DND-41 (cell line): ENCODE measurements around the gene ASIC2.
"Not testable (repeated sequence)": the region's sequence is repeated elsewhere in the genome, so short reads cannot be mapped to it uniquely, and the experiment has no call there.

ENCODE experiments used
- ATAC-seq: fragments of 200-7000 bp; cut with Tn5 transposase; 3 replicates; pipeline ENCODE4 v1.9.1; 2021; ENCODE audit warnings: low read depth; ENCODE audit not compliant: insufficient read depth
- DNase-seq: peaks from one replicate; pipeline ENCODE4 v3.0.0-alpha.2; 2020
- H2AFZ ChIP-seq: 2 replicates; pipeline ENCODE4 v1.6.0; 2012; ENCODE audit warnings: low read depth, low read length
- H3K27ac ChIP-seq: 2 replicates; pipeline ENCODE4 v1.5.1; 2012; ENCODE audit warnings: low read length, inconsistent platforms
- H3K27me3 ChIP-seq: fragments of 200-600 bp; sonication (generic); 2 replicates; pipeline ENCODE4 v1.6.0; 2012; ENCODE audit warnings: low read length, mild to moderate bottlenecking, inconsistent platforms; ENCODE audit not compliant: insufficient read depth, poor library complexity
- H3K36me3 ChIP-seq: 2 replicates; pipeline ENCODE4 v1.5.1; 2012; ENCODE audit warnings: low read length, inconsistent platforms; ENCODE audit not compliant: insufficient read depth
- H3K4me1 ChIP-seq: 2 replicates; pipeline ENCODE4 v1.5.1; 2012; ENCODE audit warnings: mild to moderate bottlenecking, low read length; ENCODE audit not compliant: insufficient read depth
- H3K4me2 ChIP-seq: 2 replicates; pipeline ENCODE4 v1.6.0; 2012; ENCODE audit warnings: mild to moderate bottlenecking, moderate library complexity, low read length, inconsistent platforms; ENCODE audit not compliant: insufficient read depth
- H3K4me3 ChIP-seq, 2 experiments: fragments of 200-600 bp in 1 of 2; shearing (Covaris generic) in 1 of 2; 2 replicates each; pipeline ENCODE4 v1.5.1; 2012 to 2016; ENCODE audit warnings: inconsistent platforms in 2 of 2, low read length in 2 of 2, mild to moderate bottlenecking in 2 of 2, low read depth in 1 of 2, moderate library complexity in 1 of 2
- H3K79me2 ChIP-seq: 2 replicates; pipeline ENCODE4 v1.6.0; 2012; ENCODE audit warnings: low read length, inconsistent platforms; ENCODE audit not compliant: insufficient read depth
- H3K9ac ChIP-seq: 2 replicates; pipeline ENCODE4 v1.6.0; 2012; ENCODE audit warnings: low read depth, mild to moderate bottlenecking, inconsistent platforms, low read length, moderate library complexity
- H3K9me3 ChIP-seq: 2 replicates; pipeline ENCODE4 v1.5.1; 2012; ENCODE audit warnings: low read length, moderate library complexity, mild to moderate bottlenecking, inconsistent platforms; ENCODE audit not compliant: insufficient read depth, severe bottlenecking
- H4K20me1 ChIP-seq: 2 replicates; pipeline ENCODE4 v1.6.0; 2012; ENCODE audit warnings: low read length; ENCODE audit not compliant: insufficient read depth
- CTCF ChIP-seq: IDR thresholded peaks from 2 replicates; pipeline ENCODE4 v1.5.1; 2012; ENCODE audit warnings: borderline replicate concordance, low read length, moderate library complexity, mild to moderate bottlenecking; ENCODE audit not compliant: poor library complexity, severe bottlenecking; ENCODE audit errors: extremely low read depth
- EZH2 ChIP-seq: IDR thresholded peaks from 3 replicates; pipeline ENCODE4 v1.6.1; 2012; ENCODE audit warnings: borderline replicate concordance, low read depth, mild to moderate bottlenecking, moderate library complexity, low read length, inconsistent platforms; ENCODE audit not compliant: severe bottlenecking

Gene ASIC2

GRCh38 chr17:32976131-32976530, 317.0 kb downstream of the ASIC2 start:
- TF ChIP-seq EZH2, result no peak
- Histone ChIP-seq H3K79me2 (no peaks in the 10 kb centered on the region), H2AFZ (no peak overlapping the region), H3K36me3 (no peaks in the 10 kb centered on the region), H3K9me3 (no peaks in the 10 kb centered on the region), H3K27me3 (no peaks in the 10 kb centered on the region), H3K27ac (no peak overlapping the region), H4K20me1 (no peaks in the 10 kb centered on the region), H3K4me3 (no peak overlapping the region), H3K4me2 (no peak overlapping the region), H3K4me1 (no peaks in the 10 kb centered on the region), H3K9ac (no peak overlapping the region)
- ATAC-seq (no peak), DNase-seq (no peak)

GRCh38 chr17:32971171-32971570, 321.9 kb downstream of the ASIC2 start:
- Histone ChIP-seq H3K36me3 (no peaks in the 10 kb centered on the region), H3K4me3 (no peak overlapping the region), H3K4me1 (no peaks in the 10 kb centered on the region), H4K20me1 (no peaks in the 10 kb centered on the region), H3K79me2 (no peaks in the 10 kb centered on the region), H2AFZ (no peak overlapping the region), H3K4me2 (no peak overlapping the region), H3K9ac (no peak overlapping the region), H3K9me3 (no peaks in the 10 kb centered on the region), H3K27me3 (no peaks in the 10 kb centered on the region), H3K27ac (no peak overlapping the region)
- peak; percentile 56 for ATAC-seq
- DNase-seq, result peak; percentile 21
- TF ChIP-seq EZH2 (no peak), CTCF (no peak)

- no peaks in the 10 kb centered on the region for H3K36me3 ChIP-seq
- H3K4me1 ChIP-seq, result no peaks in the 10 kb centered on the region
- no peaks in the 10 kb centered on the region for H3K9me3 ChIP-seq
- no peaks in the 10 kb centered on the region for H3K27me3 ChIP-seq
- no peak overlapping the region for H3K4me3 ChIP-seq
- no peaks in the 10 kb centered on the region for H3K79me2 ChIP-seq
- H3K4me2 ChIP-seq, result no peak overlapping the region
- DNase-seq, result no peak
- no peaks in the 10 kb centered on the region for H4K20me1 ChIP-seq
- TF ChIP-seq EZH2 (no peak), CTCF (no peak)
- no peak overlapping the region for H3K9ac ChIP-seq
- H3K27ac ChIP-seq, result no peak overlapping the region
- H2AFZ ChIP-seq, result no peak overlapping the region
- ATAC-seq, result no peak
Measured at GRCh38 chr17:32970281-32970680, 322.8 kb downstream of the ASIC2 start.

- not testable (repeated sequence) for H3K79me2 ChIP-seq, ATAC-seq, H4K20me1 ChIP-seq, DNase-seq, H3K4me1 ChIP-seq, H3K36me3 ChIP-seq, H3K4me3 ChIP-seq, H2AFZ ChIP-seq, H3K9ac ChIP-seq, H3K9me3 ChIP-seq, H3K4me2 ChIP-seq, H3K27me3 ChIP-seq, H3K27ac ChIP-seq
Measured at GRCh38 chr17:32969231-32969630, 323.9 kb downstream of the ASIC2 start.

GRCh38 chr17:32964541-32964940, 328.6 kb downstream of the ASIC2 start:
- H3K79me2 ChIP-seq, result no peaks in the 10 kb centered on the region
- no peak overlapping the region for H3K9ac ChIP-seq
- DNase-seq (no peak), ATAC-seq (no peak)
- no peak overlapping the region for H3K27ac ChIP-seq
- H2AFZ ChIP-seq, result no peak overlapping the region
- no peak overlapping the region for H3K4me3 ChIP-seq
- H4K20me1 ChIP-seq, result no peaks in the 10 kb centered on the region
- no peak overlapping the region for H3K4me2 ChIP-seq
- no peaks in the 10 kb centered on the region for H3K27me3 ChIP-seq
- H3K4me1 ChIP-seq, result no peaks in the 10 kb centered on the region
- no peaks in the 10 kb centered on the region for H3K36me3 ChIP-seq
- TF ChIP-seq EZH2 (no peak), CTCF (no peak)
- H3K9me3 ChIP-seq, result no peaks in the 10 kb centered on the region
